Measurements from ENCODE around the gene RBM4B. TPM values are rescaled to one million over a fixed set of nuclear protein-coding genes. Genes with fewer than 3 reads are reported as not detected.

RBM4B gene
- total and polyA plus RNA-seq, 4 donors, result 7.1 to 13.8 (median 10.6) TPM

DNA sequence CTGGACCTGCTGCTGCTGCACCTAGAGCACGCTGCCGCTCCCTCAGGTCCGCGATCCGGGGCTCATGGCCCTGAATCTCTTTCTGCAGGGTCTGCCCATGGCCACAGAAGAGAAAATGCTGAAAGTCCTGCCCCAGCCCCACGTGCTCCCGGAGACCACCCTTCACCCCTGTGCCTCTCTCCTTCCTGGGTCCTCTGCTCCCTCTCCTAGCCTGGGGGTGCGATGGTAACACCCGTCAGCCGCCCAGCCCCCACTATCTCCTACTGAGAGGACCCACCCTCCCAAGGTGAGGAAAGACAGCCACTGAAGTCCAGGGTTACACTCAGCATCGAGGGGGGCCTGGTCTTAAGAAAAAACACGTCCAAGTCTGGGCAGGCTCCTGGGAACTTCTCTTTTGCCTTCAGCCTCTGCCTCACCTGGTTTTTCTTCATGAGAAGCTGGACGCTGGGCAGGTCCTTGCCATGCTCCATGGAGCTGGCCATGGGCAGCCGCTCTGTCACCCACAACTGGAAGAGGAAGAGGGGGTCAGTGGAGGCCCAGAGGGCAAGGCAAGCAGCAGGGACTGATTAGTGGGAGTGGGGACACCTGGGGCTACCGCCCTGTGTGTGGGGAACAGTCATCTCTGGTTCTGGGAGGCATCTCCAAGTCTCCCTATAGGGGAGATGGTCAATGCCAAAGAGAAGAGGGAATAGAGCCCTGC is 15.8 kb upstream of the RBM4B start (continued):
- TF ChIP-seq, protein P1, sequence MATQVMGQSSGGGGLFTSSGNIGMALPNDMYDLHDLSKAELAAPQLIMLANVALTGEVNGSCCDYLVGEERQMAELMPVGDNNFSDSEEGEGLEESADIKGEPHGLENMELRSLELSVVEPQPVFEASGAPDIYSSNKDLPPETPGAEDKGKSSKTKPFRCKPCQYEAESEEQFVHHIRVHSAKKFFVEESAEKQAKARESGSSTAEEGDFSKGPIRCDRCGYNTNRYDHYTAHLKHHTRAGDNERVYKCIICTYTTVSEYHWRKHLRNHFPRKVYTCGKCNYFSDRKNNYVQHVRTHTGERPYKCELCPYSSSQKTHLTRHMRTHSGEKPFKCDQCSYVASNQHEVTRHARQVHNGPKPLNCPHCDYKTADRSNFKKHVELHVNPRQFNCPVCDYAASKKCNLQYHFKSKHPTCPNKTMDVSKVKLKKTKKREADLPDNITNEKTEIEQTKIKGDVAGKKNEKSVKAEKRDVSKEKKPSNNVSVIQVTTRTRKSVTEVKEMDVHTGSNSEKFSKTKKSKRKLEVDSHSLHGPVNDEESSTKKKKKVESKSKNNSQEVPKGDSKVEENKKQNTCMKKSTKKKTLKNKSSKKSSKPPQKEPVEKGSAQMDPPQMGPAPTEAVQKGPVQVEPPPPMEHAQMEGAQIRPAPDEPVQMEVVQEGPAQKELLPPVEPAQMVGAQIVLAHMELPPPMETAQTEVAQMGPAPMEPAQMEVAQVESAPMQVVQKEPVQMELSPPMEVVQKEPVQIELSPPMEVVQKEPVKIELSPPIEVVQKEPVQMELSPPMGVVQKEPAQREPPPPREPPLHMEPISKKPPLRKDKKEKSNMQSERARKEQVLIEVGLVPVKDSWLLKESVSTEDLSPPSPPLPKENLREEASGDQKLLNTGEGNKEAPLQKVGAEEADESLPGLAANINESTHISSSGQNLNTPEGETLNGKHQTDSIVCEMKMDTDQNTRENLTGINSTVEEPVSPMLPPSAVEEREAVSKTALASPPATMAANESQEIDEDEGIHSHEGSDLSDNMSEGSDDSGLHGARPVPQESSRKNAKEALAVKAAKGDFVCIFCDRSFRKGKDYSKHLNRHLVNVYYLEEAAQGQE (IDR thresholded peaks at IDR 0.05), result no peak
- TF ChIP-seq HNF4G (IDR thresholded peaks at IDR 0.05) (no peak), RAD21 (IDR thresholded peaks at IDR 0.05) (no peak), SP1 (IDR thresholded peaks at IDR 0.05) (no peak), TAF1 (conservative IDR thresholded peaks at IDR 0.05) (no peak)
- TF ChIP-seq, protein P2, sequence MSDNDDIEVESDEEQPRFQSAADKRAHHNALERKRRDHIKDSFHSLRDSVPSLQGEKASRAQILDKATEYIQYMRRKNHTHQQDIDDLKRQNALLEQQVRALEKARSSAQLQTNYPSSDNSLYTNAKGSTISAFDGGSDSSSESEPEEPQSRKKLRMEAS (IDR thresholded peaks at IDR 0.05), result no peak

DNA sequence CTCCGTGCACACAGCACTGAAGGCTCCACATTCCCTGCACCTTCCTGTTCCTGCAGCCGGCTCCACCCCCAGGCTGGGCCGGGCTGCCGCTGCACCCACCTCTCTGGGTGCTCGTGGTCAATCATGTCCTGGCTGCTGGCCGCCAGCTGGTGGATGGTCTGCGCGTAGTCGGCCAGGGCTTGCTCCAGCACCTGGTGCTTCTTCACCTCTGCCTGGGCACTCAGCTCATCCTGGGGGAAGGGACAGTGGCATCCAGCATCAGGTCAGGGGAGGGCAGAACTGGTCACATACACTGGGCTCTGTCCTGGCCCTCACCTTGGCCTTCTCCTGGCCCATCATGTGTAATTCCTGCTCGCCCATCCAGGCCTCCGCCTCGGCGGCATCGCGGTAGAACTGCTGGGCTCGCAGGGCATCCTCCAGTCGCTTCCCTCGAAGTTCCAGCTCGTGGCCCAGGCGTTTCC is 15.2 kb upstream of the RBM4B start:
- Histone ChIP-seq H3K36me3 (ENCODE audit: control insufficient read depth in 4 of 4, insufficient read depth in 3 of 4, low read depth in 1 of 4, low read length in 3 of 4) (peaks cover 19 to 75% (median 40%) of the 10 kb centered on the region in 4 donors), H3K27ac (ENCODE audit: low read depth in 1 of 2, low read length in 2 of 2) (no peak overlapping the region), H3K27me3 (ENCODE audit: control insufficient read depth in 4 of 4, insufficient read depth in 4 of 4, low read length in 3 of 4) (no peaks in the 10 kb centered on the region), H3K4me3 (ENCODE audit: low read depth in 1 of 3, low read length in 3 of 3) (no peak overlapping the region), H3K4me1 (ENCODE audit: control insufficient read depth in 4 of 4, insufficient read depth in 4 of 4, low read length in 3 of 4) (no peaks in the 10 kb centered on the region), H3K9me3 (ENCODE audit: control insufficient read depth in 4 of 4, low read length in 3 of 4) (no peaks in the 10 kb centered on the region), H3K9ac (ENCODE audit: low read depth in 1 of 2, low read length in 2 of 2) (no peak overlapping the region)
- TF ChIP-seq RXRA (IDR thresholded peaks at IDR 0.05) (no peak), HNF4A (conservative IDR thresholded peaks at IDR 0.05) (no peak), YY1 (IDR thresholded peaks at IDR 0.05) (no peak), EGR1 (IDR thresholded peaks at IDR 0.05; ENCODE audit: low read depth in 2 of 2) (no peak)
- TF ChIP-seq, protein P3, sequence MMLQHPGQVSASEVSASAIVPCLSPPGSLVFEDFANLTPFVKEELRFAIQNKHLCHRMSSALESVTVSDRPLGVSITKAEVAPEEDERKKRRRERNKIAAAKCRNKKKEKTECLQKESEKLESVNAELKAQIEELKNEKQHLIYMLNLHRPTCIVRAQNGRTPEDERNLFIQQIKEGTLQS (IDR thresholded peaks at IDR 0.05), result no peak
- TF ChIP-seq, protein P4, sequence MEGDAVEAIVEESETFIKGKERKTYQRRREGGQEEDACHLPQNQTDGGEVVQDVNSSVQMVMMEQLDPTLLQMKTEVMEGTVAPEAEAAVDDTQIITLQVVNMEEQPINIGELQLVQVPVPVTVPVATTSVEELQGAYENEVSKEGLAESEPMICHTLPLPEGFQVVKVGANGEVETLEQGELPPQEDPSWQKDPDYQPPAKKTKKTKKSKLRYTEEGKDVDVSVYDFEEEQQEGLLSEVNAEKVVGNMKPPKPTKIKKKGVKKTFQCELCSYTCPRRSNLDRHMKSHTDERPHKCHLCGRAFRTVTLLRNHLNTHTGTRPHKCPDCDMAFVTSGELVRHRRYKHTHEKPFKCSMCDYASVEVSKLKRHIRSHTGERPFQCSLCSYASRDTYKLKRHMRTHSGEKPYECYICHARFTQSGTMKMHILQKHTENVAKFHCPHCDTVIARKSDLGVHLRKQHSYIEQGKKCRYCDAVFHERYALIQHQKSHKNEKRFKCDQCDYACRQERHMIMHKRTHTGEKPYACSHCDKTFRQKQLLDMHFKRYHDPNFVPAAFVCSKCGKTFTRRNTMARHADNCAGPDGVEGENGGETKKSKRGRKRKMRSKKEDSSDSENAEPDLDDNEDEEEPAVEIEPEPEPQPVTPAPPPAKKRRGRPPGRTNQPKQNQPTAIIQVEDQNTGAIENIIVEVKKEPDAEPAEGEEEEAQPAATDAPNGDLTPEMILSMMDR (IDR thresholded peaks at IDR 0.05; ENCODE audit: low read depth, low read length, missing input control), result no peak
- TF ChIP-seq, protein P1 (IDR thresholded peaks at IDR 0.05), result no peak
- 89% methylated on average over 20 of the region's 20 CpGs for WGBS
- DNase-seq (ENCODE audit: low spot score), result no peak

Data from liver (tissue), 9 donors.